Stimulated activated naive CD4-positive, alpha-beta T cell (primary cell): Measurements from ENCODE around the gene BCR.

Source experiments
- DNase-seq, 6 experiments: peaks; one replicate each; lab custom pipeline; 2025; lab: John Stamatoyannopoulos, UW

BCR gene

DNA sequence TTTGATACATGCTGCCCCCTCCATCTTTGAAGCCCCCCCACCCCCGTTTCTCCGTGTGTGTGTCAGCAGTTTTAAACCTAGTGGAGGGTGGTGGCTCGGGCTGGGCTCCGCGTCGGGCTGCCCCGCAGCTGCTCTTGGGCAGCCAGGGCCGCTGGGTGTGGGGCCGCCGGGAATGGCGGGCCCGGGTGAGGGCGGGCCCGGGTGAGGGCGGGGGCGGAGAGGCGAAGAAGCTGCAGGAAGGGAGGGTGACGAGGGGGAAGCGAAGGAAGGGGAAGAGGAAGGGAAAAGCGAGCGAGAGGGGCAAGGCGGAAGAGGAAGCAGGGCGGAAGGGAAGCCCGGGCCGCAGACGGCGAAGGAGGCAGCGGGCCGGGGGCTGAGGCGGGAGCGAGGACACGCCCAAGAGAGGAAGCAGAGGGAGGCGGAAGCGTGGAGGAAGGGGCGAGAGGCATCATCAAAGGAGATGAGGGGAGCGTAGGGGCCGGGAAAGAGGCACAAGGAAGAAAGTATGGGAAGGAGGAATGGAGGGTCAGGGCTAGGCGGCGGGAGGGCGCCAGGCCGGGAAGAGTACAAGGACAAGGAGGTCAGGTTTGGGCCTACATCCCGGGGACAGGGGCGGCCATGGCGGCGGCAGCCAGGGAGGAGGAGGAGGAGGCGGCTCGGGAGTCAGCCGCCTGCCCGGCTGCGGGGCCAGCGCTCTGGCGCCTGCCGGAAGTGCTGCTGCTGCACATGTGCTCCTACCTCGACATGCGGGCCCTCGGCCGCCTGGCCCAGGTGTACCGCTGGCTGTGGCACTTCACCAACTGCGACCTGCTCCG is 82.4 kb downstream of the BCR start:
- DNase-seq: no peak

DNA sequence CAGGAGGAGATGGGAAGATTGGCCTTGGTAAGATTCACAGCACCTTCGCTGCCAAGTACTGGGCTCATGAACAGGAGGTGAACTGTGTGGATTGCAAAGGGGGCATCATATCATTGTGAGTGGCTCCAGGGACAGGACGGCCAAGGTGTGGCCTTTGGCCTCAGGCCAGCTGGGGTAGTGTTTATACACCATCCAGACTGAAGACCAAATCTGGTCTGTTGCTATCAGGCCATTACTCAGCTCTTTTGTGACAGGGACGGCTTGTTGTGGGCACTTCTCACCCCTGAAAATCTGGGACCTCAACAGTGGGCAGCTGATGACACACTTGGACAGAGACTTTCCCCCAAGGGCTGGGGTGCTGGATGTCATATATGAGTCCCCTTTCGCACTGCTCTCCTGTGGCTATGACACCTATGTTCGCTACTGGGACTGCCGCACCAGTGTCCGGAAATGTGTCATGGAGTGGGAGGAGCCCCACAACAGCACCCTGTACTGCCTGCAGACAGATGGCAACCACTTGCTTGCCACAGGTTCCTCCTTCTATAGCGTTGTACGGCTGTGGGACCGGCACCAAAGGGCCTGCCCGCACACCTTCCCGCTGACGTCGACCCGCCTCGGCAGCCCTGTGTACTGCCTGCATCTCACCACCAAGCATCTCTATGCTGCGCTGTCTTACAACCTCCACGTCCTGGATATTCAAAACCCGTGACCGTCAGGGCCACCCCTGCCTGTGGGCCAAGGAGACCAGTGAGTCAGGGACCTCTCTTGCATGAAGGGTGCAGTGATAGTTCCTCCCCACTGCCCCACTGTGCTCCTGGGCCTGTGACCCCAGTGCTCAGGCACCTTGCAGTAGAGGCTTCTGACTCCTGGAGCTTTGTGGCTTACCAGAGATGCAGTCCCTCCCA is 83.6 kb downstream of the BCR start:
- DNase-seq: peak in 5 of 6 experiments; percentile 4 to 39 (median 6)

DNA sequence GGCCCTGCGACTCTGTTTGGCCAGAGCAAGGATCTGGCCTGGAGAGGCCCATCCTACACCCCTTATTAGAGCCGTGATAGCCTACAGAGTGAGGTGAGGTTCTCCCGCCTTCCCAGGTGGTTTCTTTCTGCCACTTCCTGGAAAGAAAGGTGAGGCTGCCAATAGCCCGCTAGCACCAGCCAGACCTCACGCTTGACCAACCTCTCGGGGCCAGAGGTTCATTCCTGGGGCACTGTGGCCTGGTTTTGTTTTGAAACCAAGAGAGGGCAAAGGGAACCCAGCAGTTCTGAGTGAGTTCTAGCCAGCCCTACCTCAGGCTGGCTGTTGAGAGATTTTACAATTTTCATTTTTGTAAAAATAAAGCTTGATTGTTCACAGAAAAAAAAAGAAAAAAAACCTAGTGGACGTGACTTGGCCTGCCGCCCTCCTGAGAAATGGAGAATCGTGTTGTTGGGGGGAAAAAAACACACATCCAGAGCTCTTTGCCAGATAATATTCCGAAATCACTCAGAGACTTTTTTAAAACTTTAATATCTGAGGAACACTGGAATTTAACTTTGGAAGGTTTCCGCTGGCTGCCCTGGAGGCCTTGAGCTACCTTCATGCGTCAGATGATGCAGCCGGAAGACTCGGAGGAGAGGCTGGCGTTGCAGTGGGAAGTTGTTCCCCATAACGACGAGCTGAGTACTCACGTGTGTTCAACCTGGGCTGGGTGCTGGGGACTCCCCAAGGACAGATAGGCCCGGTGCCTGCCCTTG is 84.5 kb downstream of the BCR start:
- no peak for DNase-seq

DNA sequence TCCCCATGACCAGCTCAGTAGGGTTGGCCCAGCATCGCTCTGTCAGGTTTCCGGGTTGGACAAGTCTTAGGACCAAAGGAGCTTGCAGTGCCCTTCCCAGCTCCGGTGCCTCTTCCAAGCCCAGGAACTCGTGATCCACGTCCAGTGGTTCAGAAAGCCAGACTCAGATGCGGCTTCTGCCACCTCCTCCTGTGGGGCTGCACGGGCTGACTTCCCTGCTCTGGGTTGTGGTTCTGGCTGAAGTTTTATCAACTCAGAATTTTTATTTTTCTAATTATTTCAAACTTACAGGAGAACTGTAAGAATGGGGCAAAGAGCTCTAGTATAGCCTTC is 85.0 kb downstream of the BCR start:
- DNase-seq: no peak

DNA sequence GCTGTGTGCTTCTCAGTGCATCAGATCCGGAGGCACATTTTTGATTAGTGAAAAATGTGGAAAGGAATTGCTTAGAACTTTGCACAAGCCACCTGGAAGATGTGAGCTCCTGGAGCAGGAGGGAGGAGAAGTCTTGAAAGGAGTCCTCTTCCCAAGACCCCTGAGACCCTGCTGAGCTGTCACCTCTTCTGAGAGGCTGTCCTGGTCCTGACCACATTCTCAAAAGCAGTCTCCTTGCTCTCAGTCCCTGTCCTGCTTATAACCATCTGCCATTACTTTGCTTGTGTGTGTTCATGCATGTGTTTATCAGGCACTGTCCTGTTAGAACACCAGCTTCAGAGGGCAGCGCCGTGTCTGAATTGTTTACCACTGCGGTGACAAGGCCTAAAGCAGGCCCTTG is 86.5 kb downstream of the BCR start:
- DNase-seq: no peak

DNA sequence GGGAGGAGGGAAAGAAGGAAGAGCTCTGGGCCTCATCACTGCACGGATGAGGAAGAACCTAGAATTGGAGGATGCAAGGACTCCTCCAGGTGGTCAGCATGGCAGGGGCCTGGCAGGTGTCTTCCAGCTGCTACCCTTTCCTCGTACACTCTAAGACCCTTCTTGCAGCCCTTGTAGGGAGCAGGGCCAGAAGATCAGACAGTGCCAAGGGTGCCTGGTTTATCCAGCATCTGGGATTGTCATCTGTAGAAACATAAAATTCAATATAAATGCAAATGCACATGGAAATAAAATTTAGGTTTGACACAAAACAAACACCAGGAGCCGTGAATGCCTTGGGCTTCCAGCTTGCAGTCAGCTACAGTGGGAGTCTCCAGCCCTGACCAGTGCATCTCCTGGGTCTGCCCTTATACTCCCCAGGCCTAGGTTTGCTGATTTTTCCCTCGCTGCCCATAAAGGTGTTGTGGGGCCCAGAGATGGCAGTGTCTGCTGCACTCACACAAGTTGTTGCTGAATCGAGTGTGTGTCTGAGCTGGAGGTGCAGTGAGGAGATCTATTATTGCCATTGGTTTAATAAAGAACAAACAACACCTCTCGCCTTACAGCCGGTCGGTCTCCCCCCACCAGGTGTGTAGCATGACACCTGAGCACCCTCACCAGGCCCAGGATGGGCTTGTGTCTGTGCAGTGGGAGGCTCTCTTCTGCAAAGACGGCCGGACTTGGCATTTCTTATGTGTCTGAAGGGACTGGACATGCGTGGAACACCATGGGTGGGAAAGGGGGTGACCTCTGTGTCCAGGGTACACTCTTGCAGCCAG is 87.1 kb downstream of the BCR start:
- no peak for DNase-seq

DNA sequence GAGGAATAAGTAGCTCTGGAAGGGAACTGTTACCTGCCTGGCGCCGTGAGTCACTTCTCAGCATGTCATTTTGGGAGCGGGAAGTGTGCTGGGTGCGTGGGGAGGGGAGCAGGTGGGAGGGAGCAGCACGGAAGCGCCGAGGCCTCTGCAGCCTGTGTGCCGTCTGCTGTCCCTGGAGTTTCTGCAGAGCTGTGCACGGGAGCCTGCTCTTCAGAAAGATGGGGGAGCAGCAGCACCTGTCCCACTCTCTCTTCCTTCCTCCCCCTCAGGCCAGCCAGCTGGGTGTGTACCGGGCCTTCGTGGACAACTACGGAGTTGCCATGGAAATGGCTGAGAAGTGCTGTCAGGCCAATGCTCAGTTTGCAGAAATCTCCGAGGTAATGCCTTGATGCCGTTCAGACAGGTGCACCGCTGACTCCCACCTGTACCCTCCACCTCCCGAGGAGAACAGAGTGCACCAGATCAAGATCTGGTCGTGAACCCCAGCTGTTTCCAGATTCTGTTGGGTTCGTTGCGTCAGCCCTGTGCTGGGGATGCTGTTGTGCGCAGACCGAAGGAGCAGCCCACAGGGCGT is 87.9 kb downstream of the BCR start:
- no peak for DNase-seq

DNA sequence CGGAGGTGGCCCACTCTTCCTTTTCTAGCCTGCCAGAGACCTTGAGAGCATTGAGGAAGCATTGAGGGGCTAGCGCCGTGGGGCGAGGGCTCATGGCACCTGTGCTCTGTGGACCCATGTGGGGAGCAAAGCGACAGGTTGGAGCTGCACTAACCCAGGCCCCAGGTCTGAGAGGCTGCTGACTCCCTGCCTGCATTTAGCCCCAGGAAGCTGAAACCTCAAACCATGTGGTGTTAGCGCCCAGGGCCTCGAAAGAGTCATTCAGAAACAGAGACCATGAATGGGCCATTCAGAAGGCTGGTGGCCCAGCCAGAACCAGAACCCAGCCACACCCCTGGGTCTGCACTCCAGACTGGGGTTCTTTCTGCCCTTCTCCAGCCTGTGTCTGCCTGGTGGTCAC is 88.6 kb downstream of the BCR start:
- DNase-seq: no peak

DNA sequence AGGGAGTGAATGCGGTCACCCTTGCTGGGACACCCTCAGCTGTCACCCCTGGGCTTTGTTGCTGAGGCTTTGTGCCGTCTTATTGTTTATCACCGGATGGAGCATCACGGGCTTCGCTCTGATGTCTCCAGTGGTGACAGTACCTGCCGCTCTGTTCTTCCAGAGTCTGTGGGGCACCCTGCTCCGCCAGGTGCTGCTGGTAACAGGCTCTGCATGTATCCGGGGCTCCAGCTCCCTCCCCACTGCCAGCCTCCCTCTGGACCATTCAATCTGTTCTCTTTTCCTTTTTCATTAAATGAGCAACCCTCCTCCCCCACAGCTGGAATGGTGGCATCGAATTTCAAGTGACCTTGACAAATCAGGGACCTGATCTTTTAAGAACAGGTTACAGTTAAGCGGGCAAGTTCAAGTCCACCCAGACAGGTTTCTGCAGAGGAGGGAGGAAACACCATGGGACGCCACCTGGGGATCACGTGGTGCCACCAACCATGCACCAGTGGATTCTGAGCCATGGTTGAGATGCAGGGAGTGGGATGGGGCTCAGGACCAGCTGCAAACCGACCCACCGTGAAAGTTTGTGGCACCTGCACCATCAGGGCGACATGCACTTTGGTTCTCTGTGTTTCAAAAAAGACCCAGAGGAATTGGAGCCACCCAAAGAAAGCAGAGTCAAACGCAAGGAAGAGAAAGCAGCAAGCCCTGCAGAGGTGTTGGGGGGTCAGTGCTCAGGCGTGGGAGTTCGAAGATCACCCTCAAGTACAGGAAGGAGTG is 89.3 kb downstream of the BCR start:
- DNase-seq: no peak

DNA sequence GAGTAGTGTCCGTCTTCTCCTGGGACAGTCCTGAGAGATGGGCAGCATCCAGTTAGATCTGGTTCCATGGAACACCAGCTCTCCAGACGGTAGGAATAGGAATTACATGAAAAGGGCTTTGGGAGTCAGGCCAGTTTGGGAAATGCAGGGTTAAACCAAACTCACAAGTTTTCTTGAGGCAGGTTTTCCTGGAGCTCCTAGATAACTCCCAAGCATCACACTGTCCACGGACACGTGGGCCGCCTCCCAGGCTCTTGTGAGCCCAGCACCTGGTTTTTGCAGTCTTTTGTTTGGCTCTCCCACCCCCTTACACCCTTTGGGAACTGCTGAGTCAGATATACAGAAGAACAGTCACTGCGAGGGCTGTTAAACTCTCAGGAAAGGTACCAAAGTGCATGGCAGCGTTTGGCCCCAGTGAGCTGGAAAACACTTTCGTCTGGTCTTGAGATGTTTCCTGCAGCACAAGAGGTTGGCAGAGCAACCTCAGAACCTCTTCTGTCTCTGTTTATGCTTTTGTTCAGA is 90.0 kb downstream of the BCR start:
- no peak for DNase-seq

DNA sequence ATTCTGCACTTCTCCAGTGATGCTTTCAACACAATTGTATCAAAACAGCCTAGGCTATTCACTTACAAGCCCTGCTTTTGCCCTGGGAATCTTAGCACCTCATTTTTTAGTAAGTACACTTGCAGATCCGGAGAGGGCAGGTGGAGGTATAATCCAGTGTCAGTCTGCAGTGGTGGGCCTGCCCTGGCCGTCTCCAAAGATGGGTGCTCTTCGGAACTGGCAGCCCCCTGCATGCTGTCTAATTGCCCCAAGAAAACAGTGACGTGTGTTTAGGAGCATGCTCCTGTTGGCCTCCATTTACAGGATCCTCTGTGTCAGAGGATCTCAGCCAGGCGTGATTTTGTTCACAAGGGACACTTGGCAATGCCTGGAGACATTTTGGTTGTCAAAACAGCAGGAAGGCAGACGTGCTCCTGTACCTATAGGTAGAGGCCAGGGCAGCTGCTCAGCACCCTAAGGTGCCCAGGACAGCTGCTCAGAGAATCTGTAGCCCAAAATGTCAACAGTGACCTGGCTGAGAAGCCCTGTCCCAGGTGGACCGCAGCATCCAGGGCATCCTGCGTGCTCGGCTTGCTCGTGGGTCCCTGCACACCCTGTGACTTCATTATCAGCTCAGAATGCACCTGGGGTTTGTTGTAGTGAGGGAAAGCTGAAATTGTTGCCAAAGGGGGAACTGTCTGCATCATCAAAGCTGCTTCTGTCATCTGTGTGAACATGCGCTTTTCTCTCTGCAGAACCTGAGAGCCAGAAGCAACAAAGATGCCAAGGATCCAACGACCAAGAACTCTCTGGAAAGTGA is 90.7 kb downstream of the BCR start:
- DNase-seq: no peak

DNA sequence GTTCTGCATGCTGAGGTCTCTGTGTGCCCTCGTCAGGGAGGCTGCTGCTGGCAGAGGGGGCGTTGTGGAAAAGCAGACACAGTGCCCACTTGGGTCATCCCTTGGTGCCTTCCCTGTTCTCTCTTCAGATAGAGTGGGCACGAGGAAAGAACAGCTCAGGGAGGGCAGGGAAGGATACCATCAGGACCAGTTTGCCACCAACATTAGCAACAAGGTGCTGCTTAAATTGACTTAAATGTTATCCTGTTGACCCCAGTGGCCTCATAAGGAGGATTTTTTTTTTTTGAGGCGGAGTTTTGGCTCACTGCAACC is 91.2 kb downstream of the BCR start:
- no peak for DNase-seq

DNA sequence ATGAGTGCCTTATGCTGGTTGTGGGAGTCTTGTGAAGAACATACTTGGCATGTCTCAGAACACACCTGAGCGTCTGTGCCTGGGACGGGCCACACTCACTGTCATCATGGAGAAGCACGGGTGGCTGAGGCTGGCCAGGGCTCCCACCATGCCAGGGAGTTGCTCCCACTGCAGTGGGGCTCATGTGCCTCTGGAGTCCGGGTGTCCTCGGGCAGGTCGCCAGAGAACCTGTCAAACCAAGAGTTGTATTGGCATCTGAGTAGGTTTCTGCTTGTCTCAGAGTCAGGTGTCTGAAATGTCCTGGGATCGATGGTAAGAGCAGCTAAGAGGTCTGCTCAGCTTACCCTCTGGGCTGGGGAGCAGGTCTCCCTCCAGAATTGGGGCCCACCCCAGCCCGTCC is 92.1 kb downstream of the BCR start:
- DNase-seq: no peak

DNA sequence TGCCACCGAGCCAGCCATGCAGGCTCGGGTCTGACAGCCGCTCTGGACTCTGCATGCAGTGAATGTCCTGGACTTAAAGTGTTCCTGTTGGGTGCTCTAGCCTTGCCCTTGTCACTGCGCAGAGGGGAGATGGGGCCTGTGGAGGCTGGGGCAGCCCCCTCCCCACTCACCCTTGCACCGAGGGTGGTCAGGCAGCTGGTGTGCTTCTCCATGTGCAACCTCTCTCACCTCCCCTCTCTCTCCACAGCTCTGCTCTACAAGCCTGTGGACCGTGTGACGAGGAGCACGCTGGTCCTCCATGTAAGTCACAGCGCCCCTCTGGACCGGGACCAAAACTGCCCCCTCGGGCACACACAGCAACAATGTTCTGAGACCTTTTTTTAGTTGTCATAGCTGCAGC is 92.5 kb downstream of the BCR start:
- DNase-seq: no peak

DNA sequence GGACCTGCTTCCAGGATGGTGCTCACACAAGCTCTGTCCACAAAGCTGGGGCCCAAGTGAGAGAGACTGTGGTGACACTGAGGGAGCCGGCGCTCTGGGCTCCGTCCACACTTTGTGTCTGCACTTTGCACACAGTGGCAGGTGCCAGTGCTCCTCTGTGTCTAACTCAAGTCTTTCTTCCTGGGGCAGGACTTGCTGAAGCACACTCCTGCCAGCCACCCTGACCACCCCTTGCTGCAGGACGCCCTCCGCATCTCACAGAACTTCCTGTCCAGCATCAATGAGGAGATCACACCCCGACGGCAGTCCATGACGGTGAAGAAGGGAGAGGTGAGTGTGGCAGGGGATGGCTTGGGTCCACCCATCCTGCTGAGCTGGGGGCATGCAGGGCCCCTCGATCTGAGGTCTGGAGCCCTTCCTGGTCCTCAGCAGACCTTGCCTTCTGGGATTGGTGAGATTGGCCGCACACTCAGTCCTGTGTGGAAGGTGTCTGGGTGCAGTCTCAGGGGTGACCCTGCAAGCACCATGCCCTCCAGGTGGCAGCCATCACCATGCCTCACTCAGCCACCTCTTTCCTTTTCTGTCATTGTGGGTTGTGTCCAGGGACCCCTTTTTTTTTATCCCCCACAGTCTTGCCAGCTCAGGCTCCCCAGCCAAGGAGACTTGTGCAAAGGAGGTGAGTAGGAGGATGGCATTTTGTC is 93.3 kb downstream of the BCR start:
- no peak for DNase-seq

DNA sequence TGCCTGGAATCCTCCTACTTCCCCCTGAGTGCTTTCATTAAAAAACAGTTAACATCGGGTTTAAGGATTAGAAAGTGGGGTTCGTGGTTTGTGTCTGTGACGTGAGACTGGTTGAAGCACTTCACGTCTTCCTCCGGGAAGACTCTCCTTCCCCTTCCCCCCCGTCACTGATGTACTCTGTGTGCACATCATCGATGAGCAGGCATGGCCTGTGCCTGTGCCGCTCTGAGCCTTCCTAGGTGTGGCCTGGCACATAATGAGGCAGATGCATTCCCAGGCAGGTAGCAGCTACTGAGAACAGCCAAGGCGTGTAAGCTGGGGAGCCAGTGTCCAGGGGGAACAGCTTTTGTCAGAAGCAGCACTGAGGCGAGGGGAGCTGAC is 93.8 kb downstream of the BCR start:
- no peak for DNase-seq

DNA sequence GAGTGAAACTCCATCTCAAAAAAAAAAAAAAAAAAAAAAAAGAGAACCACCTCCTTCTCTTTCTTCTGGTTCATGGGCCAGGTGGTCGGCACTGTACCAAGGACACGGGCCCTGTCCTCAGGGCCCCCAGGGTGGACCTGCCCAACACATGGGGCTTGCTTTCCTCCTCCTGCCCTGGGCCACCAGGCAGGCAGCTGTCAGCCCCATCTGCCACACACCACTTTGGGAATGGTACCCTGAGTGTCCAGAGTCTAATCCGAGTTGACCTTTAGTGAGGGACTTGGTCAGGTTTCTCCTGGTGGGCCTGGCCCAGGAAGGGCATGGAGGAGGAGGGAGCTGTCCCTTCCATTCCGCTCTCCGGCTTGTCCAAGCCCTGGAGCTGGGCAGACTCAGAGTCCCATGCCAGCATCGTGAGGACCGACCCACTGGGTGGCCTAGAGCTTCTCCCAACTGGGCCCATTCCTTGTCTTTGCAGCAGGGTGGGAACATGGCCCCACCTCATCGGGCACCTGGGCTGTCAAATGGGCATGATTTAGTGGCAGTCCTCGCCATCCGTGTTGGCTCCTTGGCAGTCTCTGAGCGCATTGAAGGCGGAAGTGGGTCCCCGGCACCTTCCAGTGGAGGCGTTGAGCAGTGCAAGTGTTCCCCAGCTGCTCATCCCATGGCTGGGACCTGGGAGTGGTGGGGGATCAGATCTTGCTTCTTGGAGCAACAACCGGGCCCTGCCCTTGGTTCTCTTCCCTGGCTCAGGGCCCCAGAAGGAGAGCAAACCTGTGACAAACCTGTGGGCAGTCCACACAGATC is 94.8 kb downstream of the BCR start:
- no peak for DNase-seq

DNA sequence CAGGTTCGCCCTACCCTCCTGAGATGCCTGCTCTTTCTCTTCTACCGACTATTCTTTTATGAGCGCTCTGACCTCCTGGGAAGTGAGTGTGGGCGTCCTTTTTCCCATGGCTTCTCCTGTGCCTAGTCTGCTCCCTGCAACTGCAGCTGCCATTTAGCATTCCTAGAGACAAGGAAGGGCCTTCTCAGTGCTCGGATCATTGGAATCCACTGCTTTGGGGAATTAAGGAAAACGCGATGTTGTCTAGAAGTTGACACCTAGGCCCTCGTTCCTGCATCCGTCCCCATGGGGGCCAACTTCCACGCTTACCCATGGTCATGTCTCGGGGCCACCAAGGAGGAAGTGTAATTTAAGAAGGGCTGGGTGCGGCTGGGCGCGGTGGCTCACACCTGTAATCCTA is 95.4 kb downstream of the BCR start:
- DNase-seq: no peak
